ENCODE results near the gene TBC1D7. TPM values are rescaled to one million over a fixed set of nuclear protein-coding genes. Genes with fewer than 3 reads are reported as not detected.

Gene TBC1D7
- total and polyA plus RNA-seq, 2 of the 4 experiments (the other 2 are of a cell fraction), result 14.3 to 22.6 TPM

GRCh38 chr6:13263669-13264068, 64.7 kb downstream of the TBC1D7 start:
- Histone ChIP-seq H3K79me1 (ENCODE audit: low read depth in 1 of 2, low read length in 2 of 2) (no peaks in the 10 kb centered on the region), H3K4ac (ENCODE audit: low read depth, low read length) (no peak overlapping the region), H2AK5ac (ENCODE audit: low read depth, low read length) (no peak overlapping the region), H3K27me3 (ENCODE audit: control insufficient read depth, insufficient read depth, low read length) (peaks cover 9% of the 10 kb centered on the region), H3K4me3 (ENCODE audit: insufficient read depth, low read depth, low read length) (no peak overlapping the region), H4K8ac (ENCODE audit: low read depth in 2 of 2, low read length in 2 of 2) (no peak overlapping the region), H3K9me1 (ENCODE audit: insufficient read depth, low read length) (no peaks in the 10 kb centered on the region; the same call in 1 of the 2 replicates), H2BK120ac (ENCODE audit: low read depth, low read length) (no peak overlapping the region), H3K18ac (ENCODE audit: low read depth, low read length) (no peak overlapping the region), H3K9me3 (ENCODE audit: control insufficient read depth, insufficient read depth, low read length) (no peaks in the 10 kb centered on the region), H2BK5ac (ENCODE audit: low read depth, low read length, poor library complexity, severe bottlenecking) (no peak overlapping the region), H3K14ac (replicated peaks; ENCODE audit: low read depth, low read length) (no peak overlapping the region), H4K20me1 (ENCODE audit: insufficient read depth, low read length) (no peaks in the 10 kb centered on the region), H4K5ac (ENCODE audit: low read depth, low read length) (no peak overlapping the region), H2BK20ac (ENCODE audit: low read depth, low read length) (no peak overlapping the region), H3K27ac (ENCODE audit: insufficient read depth, low read length) (no peak overlapping the region), H3K23ac (ENCODE audit: low read depth, low read length) (no peak overlapping the region), H3K9ac (ENCODE audit: low read depth, low read length) (no peak overlapping the region), H3K56ac (ENCODE audit: extremely low read depth, insufficient read depth, low read length) (no peak overlapping the region), H2BK15ac (ENCODE audit: low read depth, low read length) (no peak overlapping the region), H3K4me2 (ENCODE audit: low read depth, low read length) (no peak overlapping the region), H3K4me1 (ENCODE audit: control insufficient read depth, insufficient read depth, low read length) (no peaks in the 10 kb centered on the region), H2AK9ac (replicated peaks; ENCODE audit: low read depth, low read length, poor library complexity) (no peak overlapping the region), H3K36me3 (ENCODE audit: control insufficient read depth, insufficient read depth, low read length) (no peaks in the 10 kb centered on the region), H4K91ac (ENCODE audit: insufficient read depth, low read depth, low read length) (no peak overlapping the region), H2AFZ (replicated peaks; ENCODE audit: low read length, poor library complexity) (no peak overlapping the region)
- in situ Hi-C loops (cut with MboI; ENCODE audit: low sequenced_read_pairs) (no loop called here), intact Hi-C loops (cut with micrococcal nuclease) (no loop called here), dilution Hi-C loops (cut with HindIII; ENCODE audit: low sequenced_read_pairs, unreplicated experiment) (no loop called here)
- ChIA-PET CTCF (interaction anchor here (1.2 kb wide), 1 partner anchor 12 kb away, joined by 3 read pairs; no protein-coding TSS in a partner anchor), POLR2A (ENCODE audit: unreplicated experiment) (no interaction called here)
- no CpG with 5 or more reads among the region's 6 CpGs for WGBS, 2 experiments (ENCODE audit: extremely low coverage in 2 of 2, insufficient read length in 1 of 2)
- DNase-seq (no peak), ATAC-seq (ENCODE audit: low read depth) (no peak)
- no TSS peak for BruUV-seq (replicated peaks)
- TF ChIP-seq RCOR1 (IDR thresholded peaks at IDR 0.05; ENCODE audit: insufficient replicate concordance, low read length), result no peak
- no peak for TF ChIP-seq BHLHE40 (IDR thresholded peaks at IDR 0.05; ENCODE audit: low read depth, low read length)
- TF ChIP-seq ELK1 (IDR thresholded peaks at IDR 0.05; ENCODE audit: borderline replicate concordance, low read depth, low read length), result no peak
- no peak for TF ChIP-seq CTCF (conservative IDR thresholded peaks at IDR 0.05; ENCODE audit: low read depth, low read length)
- TF ChIP-seq FOS (IDR thresholded peaks at IDR 0.05; ENCODE audit: low read depth, low read length), result no peak
- no peak for TF ChIP-seq MAZ (IDR thresholded peaks at IDR 0.05; ENCODE audit: borderline replicate concordance, low read depth, low read length)
- no peak for TF ChIP-seq CEBPB (IDR thresholded peaks at IDR 0.05; ENCODE audit: low read depth, low read length)
- no peak for TF ChIP-seq MAFK (IDR thresholded peaks at IDR 0.05; ENCODE audit: low read depth, low read length)
- TF ChIP-seq RFX5 (IDR thresholded peaks at IDR 0.05; ENCODE audit: low read depth, low read length), result no peak
- TF ChIP-seq NFE2L2 (IDR thresholded peaks at IDR 0.05; ENCODE audit: low read depth, low read length), result no peak
- no peak for TF ChIP-seq SMC3 (IDR thresholded peaks at IDR 0.05; ENCODE audit: low read depth, low read length)
- no peak for TF ChIP-seq USF2 (IDR thresholded peaks at IDR 0.05; ENCODE audit: low read depth, low read length)
- no peak for TF ChIP-seq CHD1 (IDR thresholded peaks at IDR 0.05; ENCODE audit: low read depth, low read length)
- TF ChIP-seq RAD21 (IDR thresholded peaks at IDR 0.05; ENCODE audit: low read length), result no peak
- no peak for TF ChIP-seq POLR2A (IDR thresholded peaks at IDR 0.05; ENCODE audit: low read depth, low read length)
- TF ChIP-seq MXI1 (IDR thresholded peaks at IDR 0.05; ENCODE audit: borderline replicate concordance, low read depth, low read length), result no peak
